GM18507 (cell line): ENCODE results near the gene THEM5.
"Not testable (repeated sequence)": the region's sequence is repeated elsewhere in the genome, so short reads cannot be mapped to it uniquely, and the experiment has no call there.

Experiments
- DNase-seq: peaks from one replicate; pipeline ENCODE4 v3.0.0; 2011; ENCODE audit warnings: low read depth; ENCODE audit not compliant: insufficient read length; ENCODE audit errors: extremely low spot score
- FAIRE-seq: peaks from 2 replicates; lab custom pipeline; 2011; peaks lifted over from hg19 to GRCh38; lab: Jason Lieb, UNC

The THEM5 gene

GRCh38 chr1:151871284-151872030, 17.9 kb upstream of the THEM5 start:
- DNase-seq (no peak), FAIRE-seq (no peak)

GRCh38 chr1:151868486-151868885, 15.0 kb upstream of the THEM5 start:
- no peak for FAIRE-seq
- DNase-seq, result no peak

- FAIRE-seq (no peak), DNase-seq (no peak)
Observed at GRCh38 chr1:151867765-151868411, 14.4 kb upstream of the THEM5 start.

GRCh38 chr1:151867321-151867720, 13.8 kb upstream of the THEM5 start:
- FAIRE-seq (no peak), DNase-seq (no peak)

- FAIRE-seq (no peak), DNase-seq (no peak)
Observed at GRCh38 chr1:151864411-151864810, 10.9 kb upstream of the THEM5 start.

GRCh38 chr1:151862604-151863003, 9.1 kb upstream of the THEM5 start:
- FAIRE-seq, result no peak
- no peak for DNase-seq

- FAIRE-seq (no peak), DNase-seq (no peak)
Observed at GRCh38 chr1:151860504-151861187, 7.1 kb upstream of the THEM5 start.

- no peak for DNase-seq
- FAIRE-seq, result no peak
Observed at GRCh38 chr1:151859891-151860293, 6.4 kb upstream of the THEM5 start.

GRCh38 chr1:151858886-151859665, 5.6 kb upstream of the THEM5 start:
- no peak for FAIRE-seq
- no peak for DNase-seq

GRCh38 chr1:151858030-151858746, 4.7 kb upstream of the THEM5 start:
- DNase-seq (no peak), FAIRE-seq (no peak)

- FAIRE-seq (no peak), DNase-seq (no peak)
Observed at GRCh38 chr1:151855933-151856332, 2.4 kb upstream of the THEM5 start.

- FAIRE-seq, DNase-seq: not testable (repeated sequence)
Observed at GRCh38 chr1:151855516-151855915, 2.0 kb upstream of the THEM5 start.

- DNase-seq (no peak), FAIRE-seq (no peak)
Observed at GRCh38 chr1:151854658-151855057, 1.1 kb upstream of the THEM5 start.

GRCh38 chr1:151852733-151853132, 779 bp downstream of the THEM5 start:
- DNase-seq (no peak), FAIRE-seq (no peak)

- DNase-seq, result no peak
Observed at GRCh38 chr1:151851886-151852285, 1.6 kb downstream of the THEM5 start.

GRCh38 chr1:151849871-151850270, 3.6 kb downstream of the THEM5 start:
- no peak for FAIRE-seq
- DNase-seq, result no peak

More at GRCh38 chr1:151851886-151852285, 1.6 kb downstream of the THEM5 start:
- no peak for FAIRE-seq

- no peak for FAIRE-seq
- no peak for DNase-seq
Observed at GRCh38 chr1:151849126-151849525, 4.4 kb downstream of the THEM5 start.

GRCh38 chr1:151847867-151848596, 5.5 kb downstream of the THEM5 start:
- DNase-seq (no peak), FAIRE-seq (no peak)
